ENCODE measurements around the gene GRIA3.

The GRIA3 gene

GRCh38 chrX:123331859-123332258, 147.8 kb downstream of the GRIA3 start:
- H3K4me3 ChIP-seq (ENCODE audit: low read depth, low read length): no peak overlapping the region
- TF ChIP-seq HOXA7 (CRISPR knock-in tag; IDR thresholded peaks at IDR 0.05; ENCODE audit: borderline replicate concordance) (no peak), REST (tag by site-specific recombination; IDR thresholded peaks at IDR 0.05) (no peak), ZNF366 (tag by site-specific recombination; conservative IDR thresholded peaks at IDR 0.05) (no peak), EGR2 (tag by site-specific recombination; IDR thresholded peaks at IDR 0.05; ENCODE audit: low read depth) (no peak), TSHZ1 (tag by site-specific recombination; IDR thresholded peaks at IDR 0.05; ENCODE audit: borderline replicate concordance) (no peak), ZNF549 (tag by site-specific recombination; IDR thresholded peaks at IDR 0.05) (no peak), HOXC10 (CRISPR knock-in tag; IDR thresholded peaks at IDR 0.05) (no peak), HIC1 (tag by site-specific recombination; IDR thresholded peaks at IDR 0.05) (no peak), KLF1 (tag by site-specific recombination; IDR thresholded peaks at IDR 0.05) (no peak), ZNF404 (tag by site-specific recombination; IDR thresholded peaks at IDR 0.05) (no peak), KLF10 (tag by site-specific recombination; IDR thresholded peaks at IDR 0.05) (no peak), ZNF138 (tag by site-specific recombination; IDR thresholded peaks at IDR 0.05; ENCODE audit: borderline replicate concordance) (no peak), ZNF544 (tag by site-specific recombination; IDR thresholded peaks at IDR 0.05) (no peak), ZNF132 (tag by site-specific recombination; IDR thresholded peaks at IDR 0.05; ENCODE audit: borderline replicate concordance) (no peak)
- ChIA-PET POLR2A (no interaction called here), CTCF (interaction anchor here (0.9 kb wide), 1 partner anchor 11 kb away, joined by 3 read pairs; no protein-coding TSS in a partner anchor)
- no peak overlapping the region for H3K27ac ChIP-seq (ENCODE audit: extremely low read depth, low read depth, low read length)
- H3K9me3 ChIP-seq (ENCODE audit: control insufficient read depth, insufficient read depth, low read depth, low read length): no peaks in the 10 kb centered on the region
- no peaks in the 10 kb centered on the region for H3K36me3 ChIP-seq (ENCODE audit: control insufficient read depth in 2 of 2, insufficient read depth in 1 of 2, low read length in 2 of 2)
- no peaks in the 10 kb centered on the region for H3K4me1 ChIP-seq (ENCODE audit: control insufficient read depth, insufficient read depth, low read length)

GRCh38 chrX:123336666-123337065, 152.6 kb downstream of the GRIA3 start:
- Histone ChIP-seq H3K9me3 (ENCODE audit: control insufficient read depth, insufficient read depth, low read depth, low read length) (no peaks in the 10 kb centered on the region), H3K4me3 (ENCODE audit: low read depth, low read length) (no peak overlapping the region), H3K4me1 (ENCODE audit: control insufficient read depth, insufficient read depth, low read length) (no peaks in the 10 kb centered on the region), H3K36me3 (ENCODE audit: control insufficient read depth in 2 of 2, insufficient read depth in 1 of 2, low read length in 2 of 2) (no peaks in the 10 kb centered on the region), H3K27ac (ENCODE audit: extremely low read depth, low read depth, low read length) (no peak overlapping the region)
- ChIA-PET CTCF (interaction anchor here (0.7 kb wide), 1 partner anchor 33 kb away, joined by 3 read pairs; no protein-coding TSS in a partner anchor), POLR2A (no interaction called here)
- TF ChIP-seq ZNF37A (tag by site-specific recombination; IDR thresholded peaks at IDR 0.05) (no peak), ZNF664 (tag by site-specific recombination; IDR thresholded peaks at IDR 0.05) (no peak), ZNF324 (tag by site-specific recombination; IDR thresholded peaks at IDR 0.05) (no peak), ZNF433 (tag by site-specific recombination; IDR thresholded peaks at IDR 0.05; ENCODE audit: low read depth) (no peak), ZNF140 (tag by site-specific recombination; IDR thresholded peaks at IDR 0.05) (no peak), ZNF148 (tag by site-specific recombination; IDR thresholded peaks at IDR 0.05; ENCODE audit: borderline replicate concordance) (no peak), GFI1B (tag by site-specific recombination; IDR thresholded peaks at IDR 0.05) (no peak), ZNF354C (tag by site-specific recombination; IDR thresholded peaks at IDR 0.05; ENCODE audit: borderline replicate concordance, low read depth) (no peak), ZBTB44 (tag by site-specific recombination; IDR thresholded peaks at IDR 0.05) (no peak)
